Activated gamma-delta T cell treated with anti-CD3 and anti-CD28 coated beads, Interleukin-2, amount 50 U/mL, for 16 hours (primary cell): ENCODE measurements around the gene ARF1.

Experiments
- DNase-seq: peaks from one replicate; pipeline ENCODE4 v3.0.0-alpha.2; 2020; ENCODE audit warnings: low read depth

Gene ARF1

GRCh38 chr1:228088586-228089498 is 6.3 kb downstream of the ARF1 start:
- DNase-seq: no peak

GRCh38 chr1:228089519-228090380 is 7.2 kb downstream of the ARF1 start:
- no peak for DNase-seq

- no peak for DNase-seq
Observed at GRCh38 chr1:228090613-228091081, 8.1 kb downstream of the ARF1 start.

GRCh38 chr1:228091084-228091483 is 8.6 kb downstream of the ARF1 start:
- DNase-seq: no peak

GRCh38 chr1:228092342-228093049 is 10.0 kb downstream of the ARF1 start:
- DNase-seq: no peak

GRCh38 chr1:228093050-228093906 is 10.8 kb downstream of the ARF1 start:
- no peak for DNase-seq

- DNase-seq: no peak
Observed at GRCh38 chr1:228094432-228095016, 12.0 kb downstream of the ARF1 start.

- DNase-seq: no peak
Observed at GRCh38 chr1:228095161-228095560, 12.7 kb downstream of the ARF1 start.

- no peak for DNase-seq
Observed at GRCh38 chr1:228095938-228096337, 13.4 kb downstream of the ARF1 start.

GRCh38 chr1:228096416-228097332 is 14.2 kb downstream of the ARF1 start:
- DNase-seq: no peak

- DNase-seq: no peak
Observed at GRCh38 chr1:228097333-228098081, 15.0 kb downstream of the ARF1 start.

- no peak for DNase-seq
Observed at GRCh38 chr1:228098323-228098931, 15.9 kb downstream of the ARF1 start.

- no peak for DNase-seq
Observed at GRCh38 chr1:228099331-228099732, 16.8 kb downstream of the ARF1 start.

GRCh38 chr1:228100822-228101613 is 18.5 kb downstream of the ARF1 start:
- no peak for DNase-seq

- DNase-seq: no peak
Observed at GRCh38 chr1:228101614-228101993, 19.1 kb downstream of the ARF1 start.

GRCh38 chr1:228101994-228102790 is 19.7 kb downstream of the ARF1 start:
- peak; percentile 42 for DNase-seq
